ENCODE measurements around the gene TBC1D22A.

- TF ChIP-seq, protein P1, sequence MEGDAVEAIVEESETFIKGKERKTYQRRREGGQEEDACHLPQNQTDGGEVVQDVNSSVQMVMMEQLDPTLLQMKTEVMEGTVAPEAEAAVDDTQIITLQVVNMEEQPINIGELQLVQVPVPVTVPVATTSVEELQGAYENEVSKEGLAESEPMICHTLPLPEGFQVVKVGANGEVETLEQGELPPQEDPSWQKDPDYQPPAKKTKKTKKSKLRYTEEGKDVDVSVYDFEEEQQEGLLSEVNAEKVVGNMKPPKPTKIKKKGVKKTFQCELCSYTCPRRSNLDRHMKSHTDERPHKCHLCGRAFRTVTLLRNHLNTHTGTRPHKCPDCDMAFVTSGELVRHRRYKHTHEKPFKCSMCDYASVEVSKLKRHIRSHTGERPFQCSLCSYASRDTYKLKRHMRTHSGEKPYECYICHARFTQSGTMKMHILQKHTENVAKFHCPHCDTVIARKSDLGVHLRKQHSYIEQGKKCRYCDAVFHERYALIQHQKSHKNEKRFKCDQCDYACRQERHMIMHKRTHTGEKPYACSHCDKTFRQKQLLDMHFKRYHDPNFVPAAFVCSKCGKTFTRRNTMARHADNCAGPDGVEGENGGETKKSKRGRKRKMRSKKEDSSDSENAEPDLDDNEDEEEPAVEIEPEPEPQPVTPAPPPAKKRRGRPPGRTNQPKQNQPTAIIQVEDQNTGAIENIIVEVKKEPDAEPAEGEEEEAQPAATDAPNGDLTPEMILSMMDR (IDR thresholded peaks at IDR 0.05): no peak
- TF ChIP-seq POLR2A (IDR thresholded peaks at IDR 0.05): no peak
Measured at GRCh38 chr22:46965555-46966494, 203.4 kb downstream of the TBC1D22A start.
